HepG2 (cell line): ENCODE results near the gene MRPL48. TPM values are rescaled to one million over a fixed set of nuclear protein-coding genes. Genes with fewer than 3 reads are reported as not detected.

ENCODE experiments used
- BRD4 ChIP-seq: sonication (generic); formaldehyde crosslinking; IDR thresholded peaks from 2 replicates; pipeline ENCODE4 v1.4.0; 2020; ENCODE audit warnings: missing genetic modification reagents
- CBX1 ChIP-seq: IDR thresholded peaks from one replicate; pipeline ENCODE4 v1.6.1; 2016; ENCODE audit warnings: antibody characterized with exemption, low read depth
- DBP ChIP-seq: sonication (generic); formaldehyde crosslinking; IDR thresholded peaks from 2 replicates; pipeline ENCODE4 v1.4.0; 2020; ENCODE audit warnings: missing genetic modification reagents; ENCODE audit errors: not compliant biosample characterization
- HNF1B ChIP-seq: sonication (generic); formaldehyde crosslinking; IDR thresholded peaks from 2 replicates; pipeline ENCODE4 v1.5.1; 2020; ENCODE audit warnings: mild to moderate bottlenecking, moderate library complexity, missing genetic modification reagents
- HNRNPH1 ChIP-seq: fragments of 200-400 bp; formaldehyde crosslinking; optimal IDR thresholded peaks from 2 replicates; pipeline ENCODE3; 2017; ENCODE audit warnings: mild to moderate bottlenecking, low read depth, low read length
- PLSCR1 ChIP-seq: sonication (generic); formaldehyde crosslinking; IDR thresholded peaks from 2 replicates; pipeline ENCODE4 v1.5.0; 2020; ENCODE audit warnings: missing genetic modification reagents, mild to moderate bottlenecking, borderline replicate concordance
- PTBP1 ChIP-seq: fragments of 200-400 bp; formaldehyde crosslinking; IDR thresholded peaks from 2 replicates; pipeline ENCODE4 v1.6.1; 2018; ENCODE audit warnings: low read length, low read depth; ENCODE audit not compliant: poor library complexity, severe bottlenecking
- REL ChIP-seq: sonication (generic); formaldehyde crosslinking; conservative IDR thresholded peaks from 2 replicates; pipeline ENCODE4 v1.8.0; 2022; ENCODE audit warnings: mild to moderate bottlenecking, missing genetic modification reagents, moderate library complexity
- SATB2 ChIP-seq: sonication (generic); formaldehyde crosslinking; IDR thresholded peaks from 2 replicates; pipeline ENCODE4 v1.5.0; 2020; ENCODE audit warnings: missing genetic modification reagents
- SIN3A ChIP-seq: IDR thresholded peaks from 2 replicates; pipeline ENCODE4 v1.6.1; 2011; ENCODE audit warnings: low read depth, mild to moderate bottlenecking, control low read depth, low read length, borderline replicate concordance
- TERF1 ChIP-seq: sonication (generic); formaldehyde crosslinking; IDR thresholded peaks from 2 replicates; pipeline ENCODE4 v1.8.0; 2022; ENCODE audit warnings: mild to moderate bottlenecking, missing genetic modification reagents, moderate library complexity
- TGIF2 ChIP-seq: IDR thresholded peaks from 2 replicates; pipeline ENCODE4 v1.6.1; 2016; ENCODE audit warnings: control low read depth, missing compliant biosample characterization
- ZNF101 ChIP-seq: sonication (generic); formaldehyde crosslinking; IDR thresholded peaks from 2 replicates; pipeline ENCODE4 v1.4.0; 2020; ENCODE audit warnings: mild to moderate bottlenecking, low read depth, missing genetic modification reagents, borderline replicate concordance
- ZNF24 ChIP-seq: fragments of 450-650 bp; IDR thresholded peaks from 2 replicates; pipeline ENCODE4 v1.6.1; 2017; ENCODE audit warnings: antibody characterized with exemption, mild to moderate bottlenecking
- ZNF33A ChIP-seq: sonication (generic); formaldehyde crosslinking; IDR thresholded peaks from 2 replicates; pipeline ENCODE4 v1.5.1; 2020; ENCODE audit warnings: missing genetic modification reagents, mild to moderate bottlenecking, moderate library complexity, borderline replicate concordance
- ZNF839 ChIP-seq: sonication (generic); formaldehyde crosslinking; IDR thresholded peaks from 2 replicates; pipeline ENCODE4 v1.4.0; 2020; ENCODE audit warnings: missing genetic modification reagents, mild to moderate bottlenecking, borderline replicate concordance
- polyA plus RNA-seq, 8 experiments: library from polyadenylated mRNA; depleted of rRNA in 3 of 8; stranded (reverse) in 7 of 8; unstranded in 1 of 8; fragments of >200 nt; fragmentation: Illumina TruSeq in 4 of 8; extraction: Trizol in 4 of 8; gene quantifications; 2 replicates each; pipeline versions ENCODE4 v1.2.1 to v1.2.3, GENCODE V29; 2011 to 2016; ENCODE audit warnings: low read depth in 4 of 8, missing spikeins in 1 of 8, mixed read lengths in 1 of 8; ENCODE audit not compliant: insufficient read depth in 1 of 8
- total RNA-seq, 5 experiments: library from RNA; depleted of rRNA; stranded (reverse); fragments of >200 nt; fragmentation: Illumina TruSeq; extraction: Trizol; gene quantifications; 2 replicates each; pipeline ENCODE4 v1.2.3, GENCODE V29; 2016; ENCODE audit warnings: low read depth in 1 of 5
- TF ChIP-seq, protein P1 (sequence below): sonication (generic); formaldehyde crosslinking; IDR thresholded peaks from 2 replicates; pipeline ENCODE4 v1.4.0; 2020; ENCODE audit warnings: missing genetic modification reagents
- TF ChIP-seq, protein P2 (sequence below): sonication (generic); formaldehyde crosslinking; IDR thresholded peaks from 2 replicates; pipeline ENCODE4 v1.5.0; 2020; ENCODE audit warnings: missing genetic modification reagents, mild to moderate bottlenecking, borderline replicate concordance
- TF ChIP-seq, protein P3 (sequence below): IDR thresholded peaks from 2 replicates; pipeline ENCODE4 v1.6.1; 2016
- TF ChIP-seq, protein P4 (sequence below): sonication (generic); formaldehyde crosslinking; IDR thresholded peaks from 2 replicates; pipeline ENCODE4 v1.4.0; 2020; ENCODE audit warnings: missing genetic modification reagents

MRPL48 gene
- total and polyA plus RNA-seq, 2 of the 13 experiments (the other 11 are each of a cell fraction or from before 2014, with no cell fraction given): 61.2 to 67.9 TPM

DNA sequence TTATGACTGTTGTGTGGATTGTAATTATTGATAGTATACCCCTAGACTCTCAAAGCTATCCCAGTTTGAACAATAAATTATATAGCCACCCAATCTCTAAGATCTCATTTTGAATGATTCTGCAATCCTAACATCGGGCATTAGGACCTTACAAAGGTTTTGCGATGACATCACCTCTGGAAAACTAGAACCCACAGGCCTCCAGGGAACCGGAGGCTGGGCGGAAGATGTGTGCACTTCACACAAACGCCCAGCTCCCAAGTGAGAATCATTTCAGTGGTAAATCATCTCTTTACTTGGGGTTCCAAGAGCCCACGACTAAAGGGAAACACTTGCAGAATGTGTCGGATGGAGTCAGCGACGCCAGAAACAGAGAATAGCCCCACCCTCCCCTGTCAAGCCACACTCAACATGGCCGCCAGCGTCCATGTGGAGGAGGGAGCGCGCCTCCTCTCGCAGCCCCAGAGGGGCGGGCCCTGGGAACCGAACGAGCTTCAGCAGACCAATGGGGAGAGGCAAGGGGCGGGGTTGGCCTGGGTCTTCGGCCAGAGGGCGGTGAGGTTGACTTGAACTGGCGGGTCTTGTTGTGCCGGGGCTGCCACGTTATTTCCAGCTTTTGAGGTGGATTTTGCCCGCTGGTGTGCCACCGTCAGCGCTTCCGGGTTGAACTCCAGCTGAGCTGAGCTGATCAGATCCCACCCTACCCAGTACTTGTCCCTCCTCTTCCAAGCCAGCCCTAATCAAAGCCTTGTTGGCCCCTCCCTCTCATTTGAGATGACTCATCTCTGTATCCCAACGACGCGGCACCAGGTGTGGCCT lies 8.4 kb upstream of the MRPL48 start (continued):
- TF ChIP-seq, protein P1, sequence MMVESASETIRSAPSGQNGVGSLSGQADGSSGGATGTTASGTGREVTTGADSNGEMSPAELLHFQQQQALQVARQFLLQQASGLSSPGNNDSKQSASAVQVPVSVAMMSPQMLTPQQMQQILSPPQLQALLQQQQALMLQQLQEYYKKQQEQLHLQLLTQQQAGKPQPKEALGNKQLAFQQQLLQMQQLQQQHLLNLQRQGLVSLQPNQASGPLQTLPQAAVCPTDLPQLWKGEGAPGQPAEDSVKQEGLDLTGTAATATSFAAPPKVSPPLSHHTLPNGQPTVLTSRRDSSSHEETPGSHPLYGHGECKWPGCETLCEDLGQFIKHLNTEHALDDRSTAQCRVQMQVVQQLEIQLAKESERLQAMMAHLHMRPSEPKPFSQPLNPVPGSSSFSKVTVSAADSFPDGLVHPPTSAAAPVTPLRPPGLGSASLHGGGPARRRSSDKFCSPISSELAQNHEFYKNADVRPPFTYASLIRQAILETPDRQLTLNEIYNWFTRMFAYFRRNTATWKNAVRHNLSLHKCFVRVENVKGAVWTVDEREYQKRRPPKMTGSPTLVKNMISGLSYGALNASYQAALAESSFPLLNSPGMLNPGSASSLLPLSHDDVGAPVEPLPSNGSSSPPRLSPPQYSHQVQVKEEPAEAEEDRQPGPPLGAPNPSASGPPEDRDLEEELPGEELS (CRISPR knock-in tag): peak; percentile 60; the same call in 1 of the 2 replicates
- TF ChIP-seq TERF1: no peak
- no peak for TF ChIP-seq DBP (CRISPR knock-in tag)
- TF ChIP-seq, protein P2, sequence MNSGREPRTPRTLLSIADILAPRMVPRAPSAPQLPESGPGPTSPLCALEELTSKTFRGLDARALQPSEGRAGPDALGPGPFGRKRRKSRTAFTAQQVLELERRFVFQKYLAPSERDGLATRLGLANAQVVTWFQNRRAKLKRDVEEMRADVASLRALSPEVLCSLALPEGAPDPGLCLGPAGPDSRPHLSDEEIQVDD (CRISPR knock-in tag): no peak
- TF ChIP-seq, protein P3, sequence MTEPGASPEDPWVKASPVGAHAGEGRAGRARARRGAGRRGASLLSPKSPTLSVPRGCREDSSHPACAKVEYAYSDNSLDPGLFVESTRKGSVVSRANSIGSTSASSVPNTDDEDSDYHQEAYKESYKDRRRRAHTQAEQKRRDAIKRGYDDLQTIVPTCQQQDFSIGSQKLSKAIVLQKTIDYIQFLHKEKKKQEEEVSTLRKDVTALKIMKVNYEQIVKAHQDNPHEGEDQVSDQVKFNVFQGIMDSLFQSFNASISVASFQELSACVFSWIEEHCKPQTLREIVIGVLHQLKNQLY (CRISPR knock-in tag): no peak
- TF ChIP-seq ZNF33A (CRISPR knock-in tag): no peak
- TF ChIP-seq, protein P4, sequence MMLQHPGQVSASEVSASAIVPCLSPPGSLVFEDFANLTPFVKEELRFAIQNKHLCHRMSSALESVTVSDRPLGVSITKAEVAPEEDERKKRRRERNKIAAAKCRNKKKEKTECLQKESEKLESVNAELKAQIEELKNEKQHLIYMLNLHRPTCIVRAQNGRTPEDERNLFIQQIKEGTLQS (CRISPR knock-in tag): peak; percentile 93
- no peak for TF ChIP-seq ZNF24
- TF ChIP-seq SATB2 (CRISPR knock-in tag): no peak
- TF ChIP-seq PTBP1: no peak
- TF ChIP-seq HNRNPH1: no peak
- peak; percentile 86 for TF ChIP-seq HNF1B (CRISPR knock-in tag)
- TF ChIP-seq BRD4: peak; percentile 90
- no peak; the same call in 1 of the 2 replicates for TF ChIP-seq PLSCR1 (CRISPR knock-in tag)
- 0 out of 2 replicates have a peak, but pooled peaks have one; percentile 73 for TF ChIP-seq TGIF2 (CRISPR knock-in tag)
- TF ChIP-seq CBX1: no peak
- TF ChIP-seq REL (CRISPR knock-in tag): no peak
- TF ChIP-seq SIN3A: peak; percentile 86; the same call in 1 of the 2 replicates
- TF ChIP-seq ZNF101: no peak
- no peak for TF ChIP-seq ZNF839 (CRISPR knock-in tag)
